A549 (cell line): ENCODE measurements around the gene CAMTA1. TPM values are rescaled to one million over a fixed set of nuclear protein-coding genes. Genes with fewer than 3 reads are reported as not detected.

Experiments used
- ATAC-seq, 2 experiments: fragments of 200-7000 bp in 1 of 2; fragments of >200 bp in 1 of 2; cut with Nextera tagmentation in 1 of 2; cut with Tn5 transposase in 1 of 2; 3 replicates each; pipeline versions ENCODE4 v1.8.0 to v1.9.1; 2018 to 2020; ENCODE audit warnings: mild to moderate bottlenecking in 1 of 2, moderate library complexity in 1 of 2
- CTCF ChIA-PET: fragments of 300-600 bp; sonication (Branson Sonifier 250); formaldehyde crosslinking; extraction: SDS; loops from one replicate; lab custom pipeline; 2021; ENCODE audit warnings: antibody characterized with exemption, inconsistent platforms; lab: Yijun Ruan, JAX
- POLR2A ChIA-PET: fragments of 350-600 bp; formaldehyde crosslinking; extraction: SDS; loops from one replicate; lab custom pipeline; 2021; ENCODE audit warnings: antibody characterized with exemption, inconsistent platforms; lab: Yijun Ruan, JAX
- DNase-seq, 2 experiments: peaks; one replicate each; pipeline versions ENCODE4 v3.0.0 to v3.0.0-alpha.2; 2011 to 2016; ENCODE audit warnings: low read depth in 1 of 2, low spot score in 1 of 2
- FAIRE-seq: peaks from 2 replicates; lab custom pipeline; 2011; peaks lifted over from hg19 to GRCh38; lab: Jason Lieb, UNC
- H3K27ac ChIP-seq, 2 experiments: fragments of >200 bp; sonication (Bioruptor Twin); formaldehyde crosslinking; 3 replicates each; pipeline ENCODE4 v1.5.1; 2016 to 2017
- H3K4me1 ChIP-seq: fragments of >200 bp; sonication (Bioruptor Twin); formaldehyde crosslinking; 3 replicates; pipeline ENCODE4 v1.6.1; 2016
- H3K4me2 ChIP-seq: fragments of >200 bp; sonication (Bioruptor Twin); formaldehyde crosslinking; 3 replicates; pipeline ENCODE4 v1.6.1; 2016
- H3K4me3 ChIP-seq: fragments of >200 bp; sonication (Bioruptor Twin); formaldehyde crosslinking; 3 replicates; pipeline ENCODE4 v1.5.1; 2016
- H3K9me3 ChIP-seq: fragments of >200 bp; sonication (Bioruptor Twin); formaldehyde crosslinking; 3 replicates; pipeline ENCODE4 v1.6.1; 2016
- ATOH8 ChIP-seq: fragments of 250-450 bp; sonication (Bioruptor Pico); IDR thresholded peaks from 2 replicates; pipeline ENCODE4 v1.5.0; 2020; ENCODE audit warnings: low read depth, mild to moderate bottlenecking, moderate library complexity
- CEBPB ChIP-seq, 2 experiments: fragments of >200 bp in 1 of 2; sonication (Bioruptor Twin) in 1 of 2; formaldehyde crosslinking in 1 of 2; IDR thresholded peaks; 2 replicates each; pipeline ENCODE4 v1.6.1; 2012 to 2016
- CHD4 ChIP-seq: fragments of 200-600 bp; sonication (generic); IDR thresholded peaks from 2 replicates; pipeline ENCODE4 v1.6.1; 2016; ENCODE audit warnings: antibody characterized with exemption, mild to moderate bottlenecking, borderline replicate concordance
- CTCF ChIP-seq: fragments of >200 bp; sonication (Bioruptor Twin); formaldehyde crosslinking; IDR thresholded peaks from 3 replicates; pipeline ENCODE4 v1.5.1; 2016
- EHF ChIP-seq: fragments of 250-450 bp; sonication (Bioruptor Pico); IDR thresholded peaks from 2 replicates; pipeline ENCODE4 v1.5.0; 2020; ENCODE audit warnings: mild to moderate bottlenecking
- ESRRA ChIP-seq: fragments of 150-350 bp; IDR thresholded peaks from 2 replicates; pipeline ENCODE4 v1.6.1; 2014; ENCODE audit warnings: mild to moderate bottlenecking, low read length, borderline replicate concordance
- FOSB ChIP-seq: fragments of 250-450 bp; sonication (Bioruptor Pico); IDR thresholded peaks from 2 replicates; pipeline ENCODE4 v1.5.0; 2020; ENCODE audit warnings: mild to moderate bottlenecking, moderate library complexity
- FOSL2 ChIP-seq, 2 experiments: fragments of 450-650 bp in 1 of 2; fragments of >200 bp in 1 of 2; sonication (Bioruptor Twin) in 1 of 2; formaldehyde crosslinking; IDR thresholded peaks; 2 replicates each; pipeline versions ENCODE4 v1.5.0 to v1.6.1; 2016 to 2020; ENCODE audit warnings: mild to moderate bottlenecking in 1 of 2, moderate library complexity in 1 of 2
- FOXS1 ChIP-seq: fragments of 250-450 bp; sonication (Bioruptor Pico); IDR thresholded peaks from 2 replicates; pipeline ENCODE4 v1.5.0; 2020; ENCODE audit warnings: mild to moderate bottlenecking, moderate library complexity
- HEYL ChIP-seq: fragments of 250-450 bp; sonication (Bioruptor Pico); IDR thresholded peaks from 2 replicates; pipeline ENCODE4 v1.8.0; 2021; ENCODE audit warnings: mild to moderate bottlenecking, moderate library complexity
- HOXA7 ChIP-seq: fragments of 250-450 bp; sonication (Bioruptor Pico); IDR thresholded peaks from 2 replicates; pipeline ENCODE4 v1.5.0; 2020; ENCODE audit warnings: mild to moderate bottlenecking, moderate library complexity
- JUNB ChIP-seq: fragments of >200 bp; sonication (Bioruptor Twin); formaldehyde crosslinking; IDR thresholded peaks from 2 replicates; pipeline ENCODE4 v1.6.1; 2016
- KDM1A ChIP-seq: fragments of 200-600 bp; sonication (generic); IDR thresholded peaks from 2 replicates; pipeline ENCODE4 v1.6.1; 2016; ENCODE audit warnings: low read depth, mild to moderate bottlenecking
- MAX ChIP-seq: IDR thresholded peaks from 2 replicates; pipeline ENCODE4 v1.6.1; 2012
- MAZ ChIP-seq: fragments of 150-350 bp; IDR thresholded peaks from 2 replicates; pipeline ENCODE4 v1.6.1; 2014; ENCODE audit warnings: antibody characterized with exemption, low read depth, low read length, borderline replicate concordance
- NR3C1 ChIP-seq: fragments of >200 bp; sonication (Bioruptor Twin); formaldehyde crosslinking; IDR thresholded peaks from 3 replicates; pipeline ENCODE4 v1.6.1; 2017
- PHF8 ChIP-seq: fragments of 200-600 bp; sonication (generic); IDR thresholded peaks from 2 replicates; pipeline ENCODE4 v1.6.1; 2016; ENCODE audit warnings: low read depth, mild to moderate bottlenecking, antibody characterized with exemption, moderate library complexity, borderline replicate concordance
- POLR2A ChIP-seq: IDR thresholded peaks from 2 replicates; pipeline ENCODE4 v1.6.1; 2012; ENCODE audit warnings: mild to moderate bottlenecking, low read length
- RARB ChIP-seq: fragments of 250-450 bp; sonication (Bioruptor Pico); IDR thresholded peaks from 2 replicates; pipeline ENCODE4 v1.8.0; 2021; ENCODE audit warnings: mild to moderate bottlenecking, moderate library complexity
- RFX5 ChIP-seq: fragments of 450-650 bp; IDR thresholded peaks from 2 replicates; pipeline ENCODE4 v1.7.1; 2014; ENCODE audit warnings: antibody characterized with exemption, mild to moderate bottlenecking, moderate library complexity
- RNF2 ChIP-seq: fragments of 200-600 bp; sonication (generic); IDR thresholded peaks from 2 replicates; pipeline ENCODE4 v1.6.1; 2016; ENCODE audit warnings: low read depth, mild to moderate bottlenecking, antibody characterized with exemption, moderate library complexity, borderline replicate concordance
- SMC3 ChIP-seq: fragments of >200 bp; sonication (Bioruptor Twin); formaldehyde crosslinking; IDR thresholded peaks from 3 replicates; pipeline ENCODE4 v1.6.1; 2018; ENCODE audit warnings: inconsistent platforms
- SREBF2 ChIP-seq: fragments of 450-650 bp; IDR thresholded peaks from 2 replicates; pipeline ENCODE4 v1.6.1; 2014; ENCODE audit warnings: mild to moderate bottlenecking, moderate library complexity
- USF2 ChIP-seq: fragments of 450-650 bp; IDR thresholded peaks from 2 replicates; pipeline ENCODE4 v1.6.1; 2014; ENCODE audit warnings: antibody characterized with exemption
- ZC3H11A ChIP-seq: fragments of 450-650 bp; IDR thresholded peaks from 2 replicates; pipeline ENCODE4 v1.6.1; 2014; ENCODE audit warnings: antibody characterized with exemption, mild to moderate bottlenecking
- ZFP36 ChIP-seq: fragments of 450-650 bp; IDR thresholded peaks from 2 replicates; pipeline ENCODE4 v1.6.1; 2014; ENCODE audit warnings: borderline replicate concordance; ENCODE audit not compliant: partially characterized antibody
- ZSCAN20 ChIP-seq: fragments of 250-450 bp; sonication (Bioruptor Pico); IDR thresholded peaks from 2 replicates; pipeline ENCODE4 v1.8.0; 2022; ENCODE audit warnings: mild to moderate bottlenecking, moderate library complexity
- WGBS: methylation state at CpG from one replicate; pipeline ENCODE4 v1.1.6; 2017; ENCODE audit errors: missing lambda C conversion rate; 5-methylcytosine and 5-hydroxymethylcytosine counted together
- polyA plus RNA-seq, 4 experiments: library from polyadenylated mRNA; depleted of rRNA in 3 of 4; stranded (reverse); fragments of >200 nt; fragmentation: RNase III in 1 of 4; extraction: RNeasy Plus Mini Kit Qiagen cat#74134 plus additional on column Dnase treatment in 1 of 4; gene quantifications; 2 replicates in 3 of 4; 3 replicates in 1 of 4; pipeline ENCODE4 v1.2.3, GENCODE V29; 2011 to 2017
- TF ChIP-seq, protein P1 (sequence below): fragments of 250-450 bp; sonication (Bioruptor Pico); IDR thresholded peaks from 2 replicates; pipeline ENCODE4 v1.5.0; 2021; ENCODE audit warnings: mild to moderate bottlenecking, moderate library complexity, borderline replicate concordance
- TF ChIP-seq, protein P2 (sequence below): IDR thresholded peaks from 2 replicates; pipeline ENCODE4 v1.6.1; 2012
- TF ChIP-seq, protein P3 (sequence below): IDR thresholded peaks from 2 replicates; pipeline ENCODE4 v1.6.1; 2012; ENCODE audit warnings: low read depth, borderline replicate concordance

CAMTA1 gene
- polyA plus RNA-seq, 2 of the 4 experiments (the other 2 are of a cell fraction), result 58.8 to 75.0 TPM

DNA sequence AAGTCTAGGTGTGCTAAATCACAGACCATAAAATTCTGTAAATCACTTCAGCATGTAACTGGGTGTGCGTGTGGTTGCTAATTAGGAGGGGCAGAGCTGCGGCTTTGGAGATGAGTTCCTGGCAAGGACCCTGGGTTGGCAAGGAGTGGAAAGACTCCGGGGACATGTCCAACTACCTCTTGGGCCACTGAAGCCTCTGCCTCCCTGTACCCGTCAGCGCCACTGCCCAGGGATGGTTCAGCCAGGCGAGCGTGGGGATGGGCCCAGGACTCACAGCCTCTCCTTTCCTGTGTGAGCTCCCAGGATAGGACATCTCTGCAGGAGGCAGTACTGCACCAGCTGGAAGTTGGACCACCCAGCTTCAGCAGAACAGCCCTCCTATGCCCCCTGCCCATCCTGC lies 599.4 kb downstream of the CAMTA1 start:
- no peak for DNase-seq
- 81% methylated on average over 5 of the region's 7 CpGs for WGBS
- H3K4me2 ChIP-seq, result no peak overlapping the region
- H3K4me1 ChIP-seq, result peaks cover 6% of the 10 kb centered on the region; the same call in 1 of the 3 replicates
- ATAC-seq, result no peak
- H3K4me3 ChIP-seq, result no peak overlapping the region
- no peak for FAIRE-seq
- ChIA-PET CTCF (no interaction called here), POLR2A (no interaction called here)
- TF ChIP-seq MAX (no peak), ZC3H11A (no peak), USF2 (no peak), RNF2 (no peak), HOXA7 (CRISPR knock-in tag) (no peak), EHF (CRISPR knock-in tag) (no peak), ZSCAN20 (CRISPR knock-in tag) (no peak), MAZ (no peak), ESRRA (no peak), KDM1A (no peak), FOSB (no peak), RFX5 (no peak), FOXS1 (no peak), HEYL (no peak), SREBF2 (no peak)
- TF ChIP-seq, protein P1, sequence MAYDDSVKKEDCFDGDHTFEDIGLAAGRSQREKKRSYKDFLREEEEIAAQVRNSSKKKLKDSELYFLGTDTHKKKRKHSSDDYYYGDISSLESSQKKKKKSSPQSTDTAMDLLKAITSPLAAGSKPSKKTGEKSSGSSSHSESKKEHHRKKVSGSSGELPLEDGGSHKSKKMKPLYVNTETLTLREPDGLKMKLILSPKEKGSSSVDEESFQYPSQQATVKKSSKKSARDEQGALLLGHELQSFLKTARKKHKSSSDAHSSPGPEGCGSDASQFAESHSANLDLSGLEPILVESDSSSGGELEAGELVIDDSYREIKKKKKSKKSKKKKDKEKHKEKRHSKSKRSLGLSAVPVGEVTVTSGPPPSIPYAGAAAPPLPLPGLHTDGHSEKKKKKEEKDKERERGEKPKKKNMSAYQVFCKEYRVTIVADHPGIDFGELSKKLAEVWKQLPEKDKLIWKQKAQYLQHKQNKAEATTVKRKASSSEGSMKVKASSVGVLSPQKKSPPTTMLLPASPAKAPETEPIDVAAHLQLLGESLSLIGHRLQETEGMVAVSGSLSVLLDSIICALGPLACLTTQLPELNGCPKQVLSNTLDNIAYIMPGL (CRISPR knock-in tag), result no peak
- no peaks in the 10 kb centered on the region for H3K9me3 ChIP-seq
- peak overlapping the region in 1 of 2 experiments; percentile 40; a peak in 1 of 6 replicates for H3K27ac ChIP-seq

GRCh38 chr1:7385471-7386225 lies 600.4 kb downstream of the CAMTA1 start:
- no peak overlapping the region for H3K4me3 ChIP-seq
- TF ChIP-seq RARB (CRISPR knock-in tag) (no peak), SMC3 (no peak), POLR2A (no peak), ZC3H11A (no peak), ATOH8 (no peak), PHF8 (no peak), CEBPB (IDR thresholded peaks at IDR 0.05) (no peak), CTCF (no peak), FOSL2 (IDR thresholded peaks at IDR 0.05) (no peak), FOSL2 (CRISPR knock-in tag; IDR thresholded peaks at IDR 0.05) (no peak), NR3C1 (no peak), ZFP36 (no peak), JUNB (no peak), FOXS1 (no peak), CHD4 (no peak)
- TF ChIP-seq, protein P2, sequence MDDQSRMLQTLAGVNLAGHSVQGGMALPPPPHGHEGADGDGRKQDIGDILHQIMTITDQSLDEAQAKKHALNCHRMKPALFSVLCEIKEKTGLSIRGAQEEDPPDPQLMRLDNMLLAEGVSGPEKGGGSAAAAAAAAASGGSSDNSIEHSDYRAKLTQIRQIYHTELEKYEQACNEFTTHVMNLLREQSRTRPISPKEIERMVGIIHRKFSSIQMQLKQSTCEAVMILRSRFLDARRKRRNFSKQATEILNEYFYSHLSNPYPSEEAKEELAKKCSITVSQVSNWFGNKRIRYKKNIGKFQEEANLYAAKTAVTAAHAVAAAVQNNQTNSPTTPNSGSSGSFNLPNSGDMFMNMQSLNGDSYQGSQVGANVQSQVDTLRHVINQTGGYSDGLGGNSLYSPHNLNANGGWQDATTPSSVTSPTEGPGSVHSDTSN, result no peak
- TF ChIP-seq, protein P3, sequence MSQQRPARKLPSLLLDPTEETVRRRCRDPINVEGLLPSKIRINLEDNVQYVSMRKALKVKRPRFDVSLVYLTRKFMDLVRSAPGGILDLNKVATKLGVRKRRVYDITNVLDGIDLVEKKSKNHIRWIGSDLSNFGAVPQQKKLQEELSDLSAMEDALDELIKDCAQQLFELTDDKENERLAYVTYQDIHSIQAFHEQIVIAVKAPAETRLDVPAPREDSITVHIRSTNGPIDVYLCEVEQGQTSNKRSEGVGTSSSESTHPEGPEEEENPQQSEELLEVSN, result no peak
- 0 out of 6 replicates have a peak, but pooled peaks of 1 of the 2 experiments have one; percentile 7 for ATAC-seq
- FAIRE-seq, result no peak
- H3K4me2 ChIP-seq, result no peak overlapping the region
- no peak for DNase-seq
- H3K27ac ChIP-seq, result peak overlapping the region in 1 of 2 experiments; percentile 54; a peak in 2 of 6 replicates
- POLR2A ChIA-PET, result no interaction called here
- H3K4me1 ChIP-seq, result peaks cover 12% of the 10 kb centered on the region; the same call in 1 of the 3 replicates
- no peaks in the 10 kb centered on the region for H3K9me3 ChIP-seq
- 86% methylated on average over 17 of the region's 19 CpGs for WGBS
- CTCF ChIA-PET, result no interaction called here
